Measurements from ENCODE around the gene CXCR4. TPM values are rescaled to one million over a fixed set of nuclear protein-coding genes. Genes with fewer than 3 reads are reported as not detected.

The CXCR4 gene
- total RNA-seq, 1 experiment from 2014 or later = 1.1 TPM

GRCh38 chr2:136154384-136154783, 36.4 kb upstream of the CXCR4 start:
- ATAC-seq = no peak

GRCh38 chr2:136151021-136151971, 33.3 kb upstream of the CXCR4 start:
- ChIA-PET POLR2A (no interaction called here), CTCF (no interaction called here)
- no peak for DNase-seq (ENCODE audit: low read depth, low spot score)
- no peaks in the 10 kb centered on the region for H3K4me1 ChIP-seq (ENCODE audit: control insufficient read depth, insufficient read depth, low read length)
- H3K27ac ChIP-seq (ENCODE audit: low read length) = no peak overlapping the region
- intact Hi-C loops (cut with micrococcal nuclease; ENCODE audit: unreplicated experiment) (no loop called here), in situ Hi-C loops (cut with HindIII; ENCODE audit: low pct_unique_long_range_greater_than_20kb, low sequenced_read_pairs) (no loop called here)
- peaks cover 14% of the 10 kb centered on the region for H3K27me3 ChIP-seq (ENCODE audit: control insufficient read depth, insufficient read depth, low read length)
- ATAC-seq = no peak
- no peaks in the 10 kb centered on the region for H3K36me3 ChIP-seq (ENCODE audit: control insufficient read depth, insufficient read depth, low read length)
- BruUV-seq (replicated peaks) = no TSS peak
- H3K9me3 ChIP-seq (ENCODE audit: control insufficient read depth, insufficient read depth, low read depth, low read length) = no peaks in the 10 kb centered on the region
- no peak overlapping the region for H3K4me3 ChIP-seq (ENCODE audit: low read depth in 2 of 2, low read length in 2 of 2)
- no peak for TF ChIP-seq POLR2AphosphoS5 (IDR thresholded peaks at IDR 0.05; ENCODE audit: low read depth, low read length)
- TF ChIP-seq, protein P1, sequence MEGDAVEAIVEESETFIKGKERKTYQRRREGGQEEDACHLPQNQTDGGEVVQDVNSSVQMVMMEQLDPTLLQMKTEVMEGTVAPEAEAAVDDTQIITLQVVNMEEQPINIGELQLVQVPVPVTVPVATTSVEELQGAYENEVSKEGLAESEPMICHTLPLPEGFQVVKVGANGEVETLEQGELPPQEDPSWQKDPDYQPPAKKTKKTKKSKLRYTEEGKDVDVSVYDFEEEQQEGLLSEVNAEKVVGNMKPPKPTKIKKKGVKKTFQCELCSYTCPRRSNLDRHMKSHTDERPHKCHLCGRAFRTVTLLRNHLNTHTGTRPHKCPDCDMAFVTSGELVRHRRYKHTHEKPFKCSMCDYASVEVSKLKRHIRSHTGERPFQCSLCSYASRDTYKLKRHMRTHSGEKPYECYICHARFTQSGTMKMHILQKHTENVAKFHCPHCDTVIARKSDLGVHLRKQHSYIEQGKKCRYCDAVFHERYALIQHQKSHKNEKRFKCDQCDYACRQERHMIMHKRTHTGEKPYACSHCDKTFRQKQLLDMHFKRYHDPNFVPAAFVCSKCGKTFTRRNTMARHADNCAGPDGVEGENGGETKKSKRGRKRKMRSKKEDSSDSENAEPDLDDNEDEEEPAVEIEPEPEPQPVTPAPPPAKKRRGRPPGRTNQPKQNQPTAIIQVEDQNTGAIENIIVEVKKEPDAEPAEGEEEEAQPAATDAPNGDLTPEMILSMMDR (IDR thresholded peaks at IDR 0.05) = no peak
- TF ChIP-seq SIN3A (IDR thresholded peaks at IDR 0.05; ENCODE audit: borderline replicate concordance, insufficient read depth, low read depth, low read length) = no peak
- no peak for TF ChIP-seq TCF7L2 (IDR thresholded peaks at IDR 0.05; ENCODE audit: low read depth, low read length)
- no peak for TF ChIP-seq REST (IDR thresholded peaks at IDR 0.05; ENCODE audit: insufficient read depth in 1 of 2, low read depth in 2 of 2, low read length in 1 of 2)

More at GRCh38 chr2:136154384-136154783, 36.4 kb upstream of the CXCR4 start:
- DNase-seq (ENCODE audit: low read depth, low spot score) = no peak
- Histone ChIP-seq H3K36me3 (ENCODE audit: control insufficient read depth, insufficient read depth, low read length) (no peaks in the 10 kb centered on the region), H3K4me1 (ENCODE audit: control insufficient read depth, insufficient read depth, low read length) (no peaks in the 10 kb centered on the region), H3K27ac (ENCODE audit: low read length) (no peak overlapping the region), H3K4me3 (ENCODE audit: low read depth in 2 of 2, low read length in 2 of 2) (no peak overlapping the region), H3K27me3 (ENCODE audit: control insufficient read depth, insufficient read depth, low read length) (peaks cover 16% of the 10 kb centered on the region), H3K9me3 (ENCODE audit: control insufficient read depth, insufficient read depth, low read depth, low read length) (no peaks in the 10 kb centered on the region)
- POLR2A ChIA-PET = interaction anchor here (0.7 kb wide), 1 partner anchor 108 kb away, joined by 4 read pairs; no protein-coding TSS in a partner anchor
- intact Hi-C loops (cut with micrococcal nuclease; ENCODE audit: unreplicated experiment) (no loop called here), in situ Hi-C loops (cut with HindIII; ENCODE audit: low pct_unique_long_range_greater_than_20kb, low sequenced_read_pairs) (no loop called here)
- TF ChIP-seq, protein P1 (IDR thresholded peaks at IDR 0.05) = no peak
- TF ChIP-seq REST (IDR thresholded peaks at IDR 0.05; ENCODE audit: insufficient read depth in 1 of 2, low read depth in 2 of 2, low read length in 1 of 2) = no peak
- TF ChIP-seq SIN3A (IDR thresholded peaks at IDR 0.05; ENCODE audit: borderline replicate concordance, insufficient read depth, low read depth, low read length) = no peak
- TF ChIP-seq POLR2AphosphoS5 (IDR thresholded peaks at IDR 0.05; ENCODE audit: low read depth, low read length) = no peak
- TF ChIP-seq TCF7L2 (IDR thresholded peaks at IDR 0.05; ENCODE audit: low read depth, low read length) = no peak
- no TSS peak for BruUV-seq (replicated peaks)
- CTCF ChIA-PET = interaction anchor here (0.7 kb wide), 1 partner anchor 1151 kb away, joined by 8 read pairs; no protein-coding TSS in a partner anchor
